HepG2 (cell line): Measurements from ENCODE around the gene FKBP1A. TPM values are rescaled to one million over a fixed set of nuclear protein-coding genes. Genes with fewer than 3 reads are reported as not detected.

Experiments
- HCFC1 ChIP-seq: fragments of 150-350 bp; IDR thresholded peaks from 2 replicates; pipeline ENCODE4 v1.6.1; 2014; ENCODE audit warnings: low read depth, low read length
- HDAC1 ChIP-seq: sonication (generic); formaldehyde crosslinking; IDR thresholded peaks from 2 replicates; pipeline ENCODE4 v1.5.1; 2020; ENCODE audit warnings: mild to moderate bottlenecking, missing genetic modification reagents
- HNF4A ChIP-seq: sonication (generic); formaldehyde crosslinking; IDR thresholded peaks from 2 replicates; pipeline ENCODE4 v1.4.0; 2020; ENCODE audit warnings: missing genetic modification reagents
- HNF4G ChIP-seq, 2 experiments: sonication (generic) in 1 of 2; formaldehyde crosslinking in 1 of 2; IDR thresholded peaks; 2 replicates each; pipeline versions ENCODE4 v1.4.0 to v1.6.1; 2011 to 2020; ENCODE audit warnings: borderline replicate concordance in 2 of 2, low read depth in 2 of 2, mild to moderate bottlenecking in 2 of 2, low read length in 1 of 2, missing genetic modification reagents in 1 of 2, moderate library complexity in 1 of 2
- KAT8 ChIP-seq: IDR thresholded peaks from 2 replicates; pipeline ENCODE4 v1.6.1; 2016; ENCODE audit warnings: missing genetic modification reagents, missing compliant biosample characterization
- MIER2 ChIP-seq: IDR thresholded peaks from 2 replicates; pipeline ENCODE4 v1.6.1; 2016; ENCODE audit warnings: missing biosample characterization, missing genetic modification reagents
- SIX4 ChIP-seq: sonication (generic); formaldehyde crosslinking; IDR thresholded peaks from 2 replicates; pipeline ENCODE4 v1.4.0; 2020; ENCODE audit warnings: missing genetic modification reagents
- SSRP1 ChIP-seq: IDR thresholded peaks from 2 replicates; pipeline ENCODE4 v1.6.1; 2016; ENCODE audit warnings: control low read depth
- SUZ12 ChIP-seq: fragments of 150-350 bp; IDR thresholded peaks from 2 replicates; pipeline ENCODE4 v1.6.1; 2014; ENCODE audit warnings: low read depth, low read length
- TBX2 ChIP-seq: sonication (generic); formaldehyde crosslinking; IDR thresholded peaks from 2 replicates; pipeline ENCODE4 v1.5.0; 2020; ENCODE audit warnings: missing genetic modification reagents, mild to moderate bottlenecking, borderline replicate concordance
- TSC22D2 ChIP-seq: sonication (generic); formaldehyde crosslinking; IDR thresholded peaks from 2 replicates; pipeline ENCODE4 v1.5.1; 2020; ENCODE audit warnings: missing genetic modification reagents, mild to moderate bottlenecking, borderline replicate concordance
- ZEB1 ChIP-seq: IDR thresholded peaks from 2 replicates; pipeline ENCODE4 v1.6.1; 2012; ENCODE audit warnings: mild to moderate bottlenecking, low read depth, inconsistent platforms; ENCODE audit not compliant: insufficient replicate concordance
- ZNF180 ChIP-seq: sonication (generic); formaldehyde crosslinking; IDR thresholded peaks from 2 replicates; pipeline ENCODE4 v1.4.0; 2020; ENCODE audit warnings: low read depth, missing genetic modification reagents, borderline replicate concordance
- ZNF3 ChIP-seq: IDR thresholded peaks from 2 replicates; pipeline ENCODE4 v1.7.0; 2017; ENCODE audit warnings: inconsistent platforms
- ZNF430 ChIP-seq: sonication (generic); formaldehyde crosslinking; IDR thresholded peaks from 2 replicates; pipeline ENCODE4 v1.9.0; 2021; ENCODE audit warnings: mild to moderate bottlenecking, missing genetic modification reagents
- ZNF556 ChIP-seq: sonication (generic); formaldehyde crosslinking; IDR thresholded peaks from 2 replicates; pipeline ENCODE4 v1.4.0; 2020; ENCODE audit warnings: mild to moderate bottlenecking, missing genetic modification reagents, borderline replicate concordance
- ZNF558 ChIP-seq: sonication (generic); formaldehyde crosslinking; IDR thresholded peaks from 2 replicates; pipeline ENCODE4 v1.9.0; 2022; ENCODE audit warnings: mild to moderate bottlenecking, missing genetic modification reagents, borderline replicate concordance
- ZNF678 ChIP-seq: sonication (generic); formaldehyde crosslinking; IDR thresholded peaks from 2 replicates; pipeline ENCODE4 v1.4.0; 2020; ENCODE audit warnings: mild to moderate bottlenecking, missing genetic modification reagents
- polyA plus RNA-seq, 8 experiments: library from polyadenylated mRNA; depleted of rRNA in 3 of 8; stranded (reverse) in 7 of 8; unstranded in 1 of 8; fragments of >200 nt; fragmentation: Illumina TruSeq in 4 of 8; extraction: Trizol in 4 of 8; gene quantifications; 2 replicates each; pipeline versions ENCODE4 v1.2.1 to v1.2.3, GENCODE V29; 2011 to 2016; ENCODE audit warnings: low read depth in 4 of 8, missing spikeins in 1 of 8, mixed read lengths in 1 of 8; ENCODE audit not compliant: insufficient read depth in 1 of 8
- total RNA-seq, 5 experiments: library from RNA; depleted of rRNA; stranded (reverse); fragments of >200 nt; fragmentation: Illumina TruSeq; extraction: Trizol; gene quantifications; 2 replicates each; pipeline ENCODE4 v1.2.3, GENCODE V29; 2016; ENCODE audit warnings: low read depth in 1 of 5
- TF ChIP-seq, protein P1 (sequence below): sonication (generic); formaldehyde crosslinking; IDR thresholded peaks from 2 replicates; pipeline ENCODE4 v1.4.0; 2020; ENCODE audit warnings: mild to moderate bottlenecking, missing genetic modification reagents
- TF ChIP-seq, protein P2 (sequence below): sonication (generic); formaldehyde crosslinking; conservative IDR thresholded peaks from 2 replicates; pipeline ENCODE4 v1.4.0; 2020; ENCODE audit warnings: missing genetic modification reagents
- TF ChIP-seq, protein P3 (sequence below): sonication (generic); formaldehyde crosslinking; IDR thresholded peaks from 2 replicates; pipeline ENCODE4 v1.4.0; 2020; ENCODE audit warnings: missing genetic modification reagents, borderline replicate concordance
- TF ChIP-seq, protein P4 (sequence below): sonication (generic); formaldehyde crosslinking; IDR thresholded peaks from 2 replicates; pipeline ENCODE4 v1.8.0; 2022; ENCODE audit warnings: mild to moderate bottlenecking, missing genetic modification reagents, moderate library complexity

FKBP1A gene
- total and polyA plus RNA-seq, 2 of the 13 experiments (the other 11 are each of a cell fraction or from before 2014, with no cell fraction given): 119 to 468 TPM

DNA sequence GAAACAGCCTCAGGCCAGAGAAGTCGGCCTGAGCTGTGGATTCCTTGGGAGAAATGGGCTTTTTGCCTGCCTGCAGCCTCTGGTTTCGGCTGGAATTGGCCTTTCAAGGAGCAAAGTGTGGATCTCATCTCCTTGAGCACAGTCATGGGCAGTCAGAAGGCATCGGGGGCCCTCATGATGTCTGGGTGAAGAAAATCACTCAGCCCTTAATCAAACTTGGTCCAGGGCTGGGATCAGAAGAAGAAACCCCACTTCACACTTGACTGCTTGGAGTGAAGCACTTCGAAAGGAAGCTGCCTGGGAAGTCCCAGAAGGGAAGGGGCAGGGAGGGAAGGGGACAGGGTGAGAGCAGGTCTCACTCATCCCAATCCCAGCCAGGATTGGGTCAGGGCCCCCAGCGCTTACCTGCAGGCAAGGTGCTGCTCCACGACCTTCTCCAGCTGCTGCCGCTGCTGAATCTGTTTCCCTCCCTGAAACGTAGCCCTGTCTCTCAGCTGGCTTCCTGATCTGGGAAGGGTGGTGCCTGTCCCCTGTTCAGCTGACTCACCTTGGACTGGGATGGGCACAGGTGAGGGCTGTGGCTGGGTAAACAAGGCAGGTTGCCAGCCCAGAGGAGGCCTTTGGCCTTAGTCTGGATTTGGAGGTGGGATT, 64.0 kb downstream of the FKBP1A start, which contains the start of gene SDCBP2 (continued):
- TF ChIP-seq, protein P1, sequence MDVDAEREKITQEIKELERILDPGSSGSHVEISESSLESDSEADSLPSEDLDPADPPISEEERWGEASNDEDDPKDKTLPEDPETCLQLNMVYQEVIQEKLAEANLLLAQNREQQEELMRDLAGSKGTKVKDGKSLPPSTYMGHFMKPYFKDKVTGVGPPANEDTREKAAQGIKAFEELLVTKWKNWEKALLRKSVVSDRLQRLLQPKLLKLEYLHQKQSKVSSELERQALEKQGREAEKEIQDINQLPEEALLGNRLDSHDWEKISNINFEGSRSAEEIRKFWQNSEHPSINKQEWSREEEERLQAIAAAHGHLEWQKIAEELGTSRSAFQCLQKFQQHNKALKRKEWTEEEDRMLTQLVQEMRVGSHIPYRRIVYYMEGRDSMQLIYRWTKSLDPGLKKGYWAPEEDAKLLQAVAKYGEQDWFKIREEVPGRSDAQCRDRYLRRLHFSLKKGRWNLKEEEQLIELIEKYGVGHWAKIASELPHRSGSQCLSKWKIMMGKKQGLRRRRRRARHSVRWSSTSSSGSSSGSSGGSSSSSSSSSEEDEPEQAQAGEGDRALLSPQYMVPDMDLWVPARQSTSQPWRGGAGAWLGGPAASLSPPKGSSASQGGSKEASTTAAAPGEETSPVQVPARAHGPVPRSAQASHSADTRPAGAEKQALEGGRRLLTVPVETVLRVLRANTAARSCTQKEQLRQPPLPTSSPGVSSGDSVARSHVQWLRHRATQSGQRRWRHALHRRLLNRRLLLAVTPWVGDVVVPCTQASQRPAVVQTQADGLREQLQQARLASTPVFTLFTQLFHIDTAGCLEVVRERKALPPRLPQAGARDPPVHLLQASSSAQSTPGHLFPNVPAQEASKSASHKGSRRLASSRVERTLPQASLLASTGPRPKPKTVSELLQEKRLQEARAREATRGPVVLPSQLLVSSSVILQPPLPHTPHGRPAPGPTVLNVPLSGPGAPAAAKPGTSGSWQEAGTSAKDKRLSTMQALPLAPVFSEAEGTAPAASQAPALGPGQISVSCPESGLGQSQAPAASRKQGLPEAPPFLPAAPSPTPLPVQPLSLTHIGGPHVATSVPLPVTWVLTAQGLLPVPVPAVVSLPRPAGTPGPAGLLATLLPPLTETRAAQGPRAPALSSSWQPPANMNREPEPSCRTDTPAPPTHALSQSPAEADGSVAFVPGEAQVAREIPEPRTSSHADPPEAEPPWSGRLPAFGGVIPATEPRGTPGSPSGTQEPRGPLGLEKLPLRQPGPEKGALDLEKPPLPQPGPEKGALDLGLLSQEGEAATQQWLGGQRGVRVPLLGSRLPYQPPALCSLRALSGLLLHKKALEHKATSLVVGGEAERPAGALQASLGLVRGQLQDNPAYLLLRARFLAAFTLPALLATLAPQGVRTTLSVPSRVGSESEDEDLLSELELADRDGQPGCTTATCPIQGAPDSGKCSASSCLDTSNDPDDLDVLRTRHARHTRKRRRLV (CRISPR knock-in tag): no peak
- TF ChIP-seq ZNF180 (CRISPR knock-in tag) (no peak), ZNF430 (no peak), TSC22D2 (no peak), ZNF556 (CRISPR knock-in tag) (no peak), HNF4A (CRISPR knock-in tag) (0 out of 2 replicates have a peak, but pooled peaks have one; percentile 15), KAT8 (CRISPR knock-in tag) (no peak), ZEB1 (peak; percentile 90), SSRP1 (no peak), ZNF558 (CRISPR knock-in tag) (no peak), HCFC1 (no peak), ZNF3 (CRISPR knock-in tag) (no peak), TBX2 (CRISPR knock-in tag) (no peak), SIX4 (no peak), ZNF678 (no peak), MIER2 (no peak), HNF4G (IDR thresholded peaks at IDR 0.05; ENCODE audit: borderline replicate concordance, low read depth, low read length) (no peak), HNF4G (CRISPR knock-in tag; IDR thresholded peaks at IDR 0.05; ENCODE audit: borderline replicate concordance, low read depth) (no peak), SUZ12 (no peak), HDAC1 (CRISPR knock-in tag) (0 out of 2 replicates have a peak, but pooled peaks have one; percentile 43)
- TF ChIP-seq, protein P2, sequence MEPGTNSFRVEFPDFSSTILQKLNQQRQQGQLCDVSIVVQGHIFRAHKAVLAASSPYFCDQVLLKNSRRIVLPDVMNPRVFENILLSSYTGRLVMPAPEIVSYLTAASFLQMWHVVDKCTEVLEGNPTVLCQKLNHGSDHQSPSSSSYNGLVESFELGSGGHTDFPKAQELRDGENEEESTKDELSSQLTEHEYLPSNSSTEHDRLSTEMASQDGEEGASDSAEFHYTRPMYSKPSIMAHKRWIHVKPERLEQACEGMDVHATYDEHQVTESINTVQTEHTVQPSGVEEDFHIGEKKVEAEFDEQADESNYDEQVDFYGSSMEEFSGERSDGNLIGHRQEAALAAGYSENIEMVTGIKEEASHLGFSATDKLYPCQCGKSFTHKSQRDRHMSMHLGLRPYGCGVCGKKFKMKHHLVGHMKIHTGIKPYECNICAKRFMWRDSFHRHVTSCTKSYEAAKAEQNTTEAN (CRISPR knock-in tag): no peak
- TF ChIP-seq, protein P3, sequence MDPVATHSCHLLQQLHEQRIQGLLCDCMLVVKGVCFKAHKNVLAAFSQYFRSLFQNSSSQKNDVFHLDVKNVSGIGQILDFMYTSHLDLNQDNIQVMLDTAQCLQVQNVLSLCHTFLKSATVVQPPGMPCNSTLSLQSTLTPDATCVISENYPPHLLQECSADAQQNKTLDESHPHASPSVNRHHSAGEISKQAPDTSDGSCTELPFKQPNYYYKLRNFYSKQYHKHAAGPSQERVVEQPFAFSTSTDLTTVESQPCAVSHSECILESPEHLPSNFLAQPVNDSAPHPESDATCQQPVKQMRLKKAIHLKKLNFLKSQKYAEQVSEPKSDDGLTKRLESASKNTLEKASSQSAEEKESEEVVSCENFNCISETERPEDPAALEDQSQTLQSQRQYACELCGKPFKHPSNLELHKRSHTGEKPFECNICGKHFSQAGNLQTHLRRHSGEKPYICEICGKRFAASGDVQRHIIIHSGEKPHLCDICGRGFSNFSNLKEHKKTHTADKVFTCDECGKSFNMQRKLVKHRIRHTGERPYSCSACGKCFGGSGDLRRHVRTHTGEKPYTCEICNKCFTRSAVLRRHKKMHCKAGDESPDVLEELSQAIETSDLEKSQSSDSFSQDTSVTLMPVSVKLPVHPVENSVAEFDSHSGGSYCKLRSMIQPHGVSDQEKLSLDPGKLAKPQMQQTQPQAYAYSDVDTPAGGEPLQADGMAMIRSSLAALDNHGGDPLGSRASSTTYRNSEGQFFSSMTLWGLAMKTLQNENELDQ: no peak
- TF ChIP-seq, protein P4, sequence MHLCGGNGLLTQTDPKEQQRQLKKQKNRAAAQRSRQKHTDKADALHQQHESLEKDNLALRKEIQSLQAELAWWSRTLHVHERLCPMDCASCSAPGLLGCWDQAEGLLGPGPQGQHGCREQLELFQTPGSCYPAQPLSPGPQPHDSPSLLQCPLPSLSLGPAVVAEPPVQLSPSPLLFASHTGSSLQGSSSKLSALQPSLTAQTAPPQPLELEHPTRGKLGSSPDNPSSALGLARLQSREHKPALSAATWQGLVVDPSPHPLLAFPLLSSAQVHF (CRISPR knock-in tag): no peak
